GM23248 (cell line): ENCODE results near the gene RDH11. TPM values are rescaled to one million over a fixed set of nuclear protein-coding genes. Genes with fewer than 3 reads are reported as not detected.
A peak's percentile ranks its signal among the peaks of the same experiment; 100 is the strongest.

Experiments
- DNase-seq: peaks from one replicate; pipeline ENCODE4 v3.0.0-alpha.2; 2015
- H2AFZ ChIP-seq: fragments of 200-600 bp; sonication (generic); 2 replicates; pipeline ENCODE4 v1.6.1; 2016; ENCODE audit warnings: antibody characterized with exemption
- H3F3A ChIP-seq: fragments of 200-600 bp; sonication (generic); 2 replicates; pipeline ENCODE4 v1.6.1; 2016; ENCODE audit warnings: mild to moderate bottlenecking, antibody characterized with exemption, mixed run types; ENCODE audit not compliant: insufficient read depth
- H3K27ac ChIP-seq: fragments of 200-600 bp; sonication (generic); 2 replicates; pipeline ENCODE4 v1.5.1; 2016; ENCODE audit warnings: mild to moderate bottlenecking
- H3K27me3 ChIP-seq: fragments of 200-600 bp; sonication (generic); replicated peaks from 2 replicates; pipeline ENCODE4 v1.6.1; 2016; ENCODE audit warnings: mild to moderate bottlenecking; ENCODE audit not compliant: insufficient read depth
- H3K36me3 ChIP-seq: fragments of 200-600 bp; sonication (generic); 2 replicates; pipeline ENCODE4 v1.6.1; 2016; ENCODE audit warnings: low read depth, mild to moderate bottlenecking
- H3K4me1 ChIP-seq: fragments of 200-600 bp; sonication (generic); 2 replicates; pipeline ENCODE4 v1.6.1; 2016; ENCODE audit warnings: mild to moderate bottlenecking; ENCODE audit not compliant: insufficient read depth
- H3K4me2 ChIP-seq: fragments of 200-600 bp; sonication (generic); one replicate; pipeline ENCODE4 v1.6.1; 2016; ENCODE audit warnings: mild to moderate bottlenecking; ENCODE audit not compliant: unreplicated experiment
- H3K4me3 ChIP-seq: fragments of 200-600 bp; sonication (generic); 2 replicates; pipeline ENCODE4 v1.5.1; 2016; ENCODE audit warnings: mild to moderate bottlenecking
- H3K79me2 ChIP-seq: fragments of 200-600 bp; sonication (generic); 2 replicates; pipeline ENCODE4 v1.6.1; 2016; ENCODE audit warnings: mild to moderate bottlenecking; ENCODE audit not compliant: insufficient read depth
- H3K9ac ChIP-seq: fragments of 200-600 bp; sonication (generic); 2 replicates; pipeline ENCODE4 v1.6.1; 2016; ENCODE audit warnings: mild to moderate bottlenecking
- H3K9me2 ChIP-seq: fragments of 200-600 bp; sonication (generic); 2 replicates; pipeline ENCODE4 v1.6.1; 2016; ENCODE audit warnings: mixed run types, mild to moderate bottlenecking, moderate library complexity; ENCODE audit not compliant: insufficient read depth
- H3K9me3 ChIP-seq: fragments of 200-600 bp; sonication (generic); one replicate; pipeline ENCODE4 v1.6.1; 2017; ENCODE audit warnings: low read depth
- H4K20me1 ChIP-seq: fragments of 200-600 bp; sonication (generic); 2 replicates; pipeline ENCODE4 v1.6.0; 2016; ENCODE audit not compliant: insufficient read depth
- EZH2 ChIP-seq: fragments of 200-600 bp; sonication (generic); IDR thresholded peaks from 2 replicates; pipeline ENCODE4 v1.6.1; 2018; ENCODE audit warnings: antibody characterized with exemption, mild to moderate bottlenecking; ENCODE audit not compliant: insufficient read depth, poor library complexity, severe bottlenecking
- EZH2phosphoT487 ChIP-seq: fragments of 200-600 bp; sonication (generic); IDR thresholded peaks from 2 replicates; pipeline ENCODE4 v1.6.1; 2018; ENCODE audit warnings: antibody characterized with exemption, moderate library complexity, mild to moderate bottlenecking, low read depth; ENCODE audit not compliant: insufficient read depth
- WGBS, 2 experiments: methylation state at CpG; one replicate each; pipeline ENCODE4 v1.1.6; 2015 to 2017; ENCODE audit warnings: low lambda C conversion rate in 2 of 2, low coverage in 1 of 2; ENCODE audit errors: missing lambda C conversion rate in 2 of 2; 5-methylcytosine and 5-hydroxymethylcytosine counted together
- in situ Hi-C: fragments of 300-500 bp; cut with MboI; formaldehyde crosslinking; loops from 2 replicates; pipeline ENCODE4 v1.15.0; 2020
- polyA plus RNA-seq: library from polyadenylated mRNA; unstranded; fragments of >200 nt; fragmentation: Nextera tagmentation; extraction: Ambion mirVana; gene quantifications from 2 replicates; pipeline ENCODE4 v1.2.1, GENCODE V29; 2016
- total RNA-seq: library from RNA; depleted of rRNA; stranded (reverse); fragments of >200 nt; shearing (Covaris generic); gene quantifications from 2 replicates; pipeline ENCODE4 v1.2.3, GENCODE V29; 2014

The RDH11 gene
- total and polyA plus RNA-seq, 2 experiments from 2014 or later, result 56.7 to 59.1 TPM

- H4K20me1 ChIP-seq, result no peaks in the 10 kb centered on the region
- peaks cover 10% of the 10 kb centered on the region; the same call in 1 of the 2 replicates for H3K79me2 ChIP-seq
- in situ Hi-C loops, result no loop called here
- H3K27ac ChIP-seq, result peak overlapping the region; percentile 92; the same call in 1 of the 2 replicates
- H3K4me1 ChIP-seq, result peaks cover 31% of the 10 kb centered on the region
- DNase-seq, result no peak
- no peak overlapping the region for H3K9ac ChIP-seq
- no peaks in the 10 kb centered on the region for H3K27me3 ChIP-seq
- H3K36me3 ChIP-seq, result peaks cover 48% of the 10 kb centered on the region
- H2AFZ ChIP-seq, result no peak overlapping the region
- no peaks in the 10 kb centered on the region for H3K9me3 ChIP-seq
- peaks cover 39% of the 10 kb centered on the region for H3F3A ChIP-seq
- TF ChIP-seq EZH2 (no peak), EZH2phosphoT487 (no peak)
- no peak overlapping the region for H3K4me3 ChIP-seq
- H3K9me2 ChIP-seq, result no peaks in the 10 kb centered on the region
- WGBS, 2 experiments, result 93 to 100% methylated on average over 1 of the region's 1 CpG
- no peak overlapping the region for H3K4me2 ChIP-seq
Observed at GRCh38 chr14:67652189-67652588, 43.4 kb downstream of the RDH11 start.

GRCh38 chr14:67650694-67651093 lies 44.9 kb downstream of the RDH11 start:
- Histone ChIP-seq H4K20me1 (no peaks in the 10 kb centered on the region), H3K9ac (peak overlapping the region; percentile 35; the same call in 1 of the 2 replicates), H3K9me3 (no peaks in the 10 kb centered on the region), H3K4me2 (peak overlapping the region; percentile 27), H3K27ac (peak overlapping the region; percentile 92), H3K27me3 (no peaks in the 10 kb centered on the region), H3K9me2 (no peaks in the 10 kb centered on the region), H3K79me2 (0 out of 2 replicates have a peak, but pooled peaks cover 4% of the 10 kb centered on the region), H3K36me3 (peaks cover 56% of the 10 kb centered on the region), H2AFZ (0 out of 2 replicates have a peak overlapping the region, but pooled peaks have one; percentile 25), H3F3A (peaks cover 39% of the 10 kb centered on the region), H3K4me3 (no peak overlapping the region), H3K4me1 (peaks cover 31% of the 10 kb centered on the region)
- in situ Hi-C loops, result no loop called here
- WGBS, 2 experiments, result 15 to 24% methylated on average over 2 of the region's 2 CpGs
- TF ChIP-seq EZH2phosphoT487 (no peak), EZH2 (no peak)
- DNase-seq, result peak; percentile 92

DNA sequence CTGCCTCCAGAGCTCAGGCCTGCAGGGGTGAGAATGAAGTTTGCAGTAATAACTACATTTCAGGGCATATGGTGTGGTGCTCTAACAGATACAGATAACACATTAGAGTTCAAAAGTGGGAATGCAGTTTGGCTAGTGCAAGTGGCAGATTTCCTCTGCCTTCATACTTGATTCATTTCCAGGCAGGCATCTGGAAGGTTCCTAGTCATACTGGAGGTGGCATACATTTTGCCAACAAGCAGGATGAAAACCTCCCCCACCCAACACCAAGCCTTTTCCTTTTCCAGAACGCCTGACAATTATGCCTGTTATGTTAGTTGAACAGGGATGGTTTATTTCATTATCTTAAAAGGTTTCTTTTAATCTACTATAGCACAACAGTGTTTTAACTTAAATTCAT lies 45.4 kb downstream of the RDH11 start:
- H3K4me2 ChIP-seq, result peak overlapping the region; percentile 27
- H2AFZ ChIP-seq, result 0 out of 2 replicates have a peak overlapping the region, but pooled peaks have one; percentile 25
- H3K79me2 ChIP-seq, result 0 out of 2 replicates have a peak, but pooled peaks cover 4% of the 10 kb centered on the region
- H3K27ac ChIP-seq, result peak overlapping the region; percentile 92
- no peak overlapping the region for H3K4me3 ChIP-seq
- no peaks in the 10 kb centered on the region for H4K20me1 ChIP-seq
- H3F3A ChIP-seq, result peaks cover 39% of the 10 kb centered on the region
- H3K9me2 ChIP-seq, result no peaks in the 10 kb centered on the region
- H3K9me3 ChIP-seq, result no peaks in the 10 kb centered on the region
- peak; percentile 28 for DNase-seq
- H3K36me3 ChIP-seq, result peaks cover 50% of the 10 kb centered on the region
- TF ChIP-seq EZH2phosphoT487, result no peak
- no peak for TF ChIP-seq EZH2
- H3K4me1 ChIP-seq, result peaks cover 31% of the 10 kb centered on the region
- no peaks in the 10 kb centered on the region for H3K27me3 ChIP-seq
- 48 to 58% methylated on average over 1 of the region's 1 CpG for WGBS, 2 experiments
- in situ Hi-C loops, result no loop called here
- peak overlapping the region; percentile 35; the same call in 1 of the 2 replicates for H3K9ac ChIP-seq

DNA sequence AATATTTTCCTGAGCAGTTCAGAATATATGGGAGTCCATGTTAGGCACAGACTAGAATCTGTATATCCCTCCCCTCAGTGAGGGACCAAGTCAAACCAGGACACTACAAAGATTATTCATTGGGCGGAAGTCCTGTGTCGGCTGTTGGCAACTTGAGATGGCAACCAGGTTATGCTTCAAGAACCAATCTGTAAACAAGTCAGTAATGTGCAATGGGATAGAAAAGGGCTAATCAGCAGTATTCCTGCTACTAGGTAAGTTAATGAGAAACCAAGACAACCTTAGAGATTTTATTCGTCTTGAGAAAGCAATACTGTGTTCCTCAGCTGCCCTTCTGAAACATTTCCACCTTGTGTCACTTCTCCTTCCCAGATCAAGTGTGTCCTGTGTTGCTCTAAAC lies 49.4 kb downstream of the RDH11 start:
- Histone ChIP-seq H3K79me2 (0 out of 2 replicates have a peak, but pooled peaks cover 4% of the 10 kb centered on the region), H3K27me3 (no peaks in the 10 kb centered on the region), H3F3A (peaks cover 15% of the 10 kb centered on the region; the same call in 1 of the 2 replicates), H3K36me3 (peaks cover 25% of the 10 kb centered on the region), H3K4me2 (no peak overlapping the region), H3K9me2 (no peaks in the 10 kb centered on the region), H3K4me3 (no peak overlapping the region), H3K27ac (no peak overlapping the region), H4K20me1 (no peaks in the 10 kb centered on the region), H3K4me1 (peaks cover 14% of the 10 kb centered on the region), H3K9ac (no peak overlapping the region), H3K9me3 (no peaks in the 10 kb centered on the region), H2AFZ (no peak overlapping the region)
- 81 to 90% methylated on average over 3 of the region's 3 CpGs for WGBS, 2 experiments
- in situ Hi-C loops, result no loop called here
- TF ChIP-seq EZH2 (no peak), EZH2phosphoT487 (no peak)
- DNase-seq, result no peak

- Histone ChIP-seq H3K9me2 (no peaks in the 10 kb centered on the region), H3K9ac (no peak overlapping the region), H3K27ac (no peak overlapping the region), H3K4me2 (no peak overlapping the region), H3F3A (peaks cover 8% of the 10 kb centered on the region; the same call in 1 of the 2 replicates), H3K36me3 (peaks cover 25% of the 10 kb centered on the region), H2AFZ (no peak overlapping the region), H4K20me1 (no peaks in the 10 kb centered on the region), H3K4me3 (no peak overlapping the region), H3K4me1 (peaks cover 7% of the 10 kb centered on the region), H3K9me3 (no peaks in the 10 kb centered on the region), H3K79me2 (0 out of 2 replicates have a peak, but pooled peaks cover 4% of the 10 kb centered on the region), H3K27me3 (no peaks in the 10 kb centered on the region)
- no peak for TF ChIP-seq EZH2
- no peak for TF ChIP-seq EZH2phosphoT487
- in situ Hi-C loops, result no loop called here
- DNase-seq, result no peak
- WGBS, 2 experiments, result 97 to 98% methylated on average over 5 of the region's 5 CpGs
Observed at GRCh38 chr14:67645414-67645813, 50.1 kb downstream of the RDH11 start.
